Activated T-cell treated with anti-CD3 and anti-CD28 coated beads, Interleukin-2, amount 50 U/mL, for 4 hours (primary cell): ENCODE results near the gene C10orf105. TPM values are rescaled to one million over a fixed set of nuclear protein-coding genes. Genes with fewer than 3 reads are reported as not detected.

Experiments used
- ATAC-seq, 2 donors: fragments of 200-7000 bp; cut with Tn5 transposase; one replicate each; pipeline ENCODE4 v1.10.0; 2021
- DNase-seq: peaks from one replicate; pipeline ENCODE4 v3.0.0-alpha.2; 2020
- H3K27me3 Mint-ChIP-seq: one replicate; pipeline ENCODE4 v1.8.0; 2021; ENCODE audit warnings: low read depth, mixed read lengths
- H3K36me3 Mint-ChIP-seq: one replicate; pipeline ENCODE4 v1.8.0; 2022; ENCODE audit warnings: mixed read lengths; ENCODE audit not compliant: insufficient read depth
- H3K4me1 Mint-ChIP-seq: one replicate; pipeline ENCODE4 v1.8.0; 2021; ENCODE audit warnings: low read depth, mixed read lengths
- H3K4me3 Mint-ChIP-seq: one replicate; pipeline ENCODE4 v1.8.0; 2021; ENCODE audit warnings: mild to moderate bottlenecking, moderate library complexity, mixed read lengths
- H3K9me3 Mint-ChIP-seq: one replicate; pipeline ENCODE4 v1.8.0; 2021; ENCODE audit warnings: mixed read lengths
- total RNA-seq, 3 donors: library from RNA; stranded (reverse); gene quantifications; one replicate each; pipeline ENCODE4 v1.2.1, GENCODE V29; 2021

The C10orf105 gene
- total RNA-seq, 3 donors from 2014 or later, result 0.05 to 0.28 (median 0.18) TPM

- H3K4me1 Mint-ChIP-seq, result peaks cover 62% of the 10 kb centered on the region
- no peak for DNase-seq
- H3K9me3 Mint-ChIP-seq, result no peaks in the 10 kb centered on the region
- no peak for ATAC-seq
- no peaks in the 10 kb centered on the region for H3K36me3 Mint-ChIP-seq
- no peak overlapping the region for H3K4me3 Mint-ChIP-seq
- no peaks in the 10 kb centered on the region for H3K27me3 Mint-ChIP-seq
Observed at GRCh38 chr10:71721313-71721712, 1.7 kb upstream of the C10orf105 start.

GRCh38 chr10:71720288-71720687 is 710 bp upstream of the C10orf105 start:
- peaks cover 61% of the 10 kb centered on the region for H3K4me1 Mint-ChIP-seq
- H3K4me3 Mint-ChIP-seq, result no peak overlapping the region
- ATAC-seq, result no peak
- DNase-seq, result no peak
- H3K9me3 Mint-ChIP-seq, result no peaks in the 10 kb centered on the region
- H3K36me3 Mint-ChIP-seq, result no peaks in the 10 kb centered on the region
- no peaks in the 10 kb centered on the region for H3K27me3 Mint-ChIP-seq

GRCh38 chr10:71719042-71719441 is 536 bp downstream of the C10orf105 start:
- DNase-seq, result no peak
- no peaks in the 10 kb centered on the region for H3K36me3 Mint-ChIP-seq
- ATAC-seq, result no peak
- no peaks in the 10 kb centered on the region for H3K27me3 Mint-ChIP-seq
- peaks cover 62% of the 10 kb centered on the region for H3K4me1 Mint-ChIP-seq
- no peaks in the 10 kb centered on the region for H3K9me3 Mint-ChIP-seq
- no peak overlapping the region for H3K4me3 Mint-ChIP-seq

DNA sequence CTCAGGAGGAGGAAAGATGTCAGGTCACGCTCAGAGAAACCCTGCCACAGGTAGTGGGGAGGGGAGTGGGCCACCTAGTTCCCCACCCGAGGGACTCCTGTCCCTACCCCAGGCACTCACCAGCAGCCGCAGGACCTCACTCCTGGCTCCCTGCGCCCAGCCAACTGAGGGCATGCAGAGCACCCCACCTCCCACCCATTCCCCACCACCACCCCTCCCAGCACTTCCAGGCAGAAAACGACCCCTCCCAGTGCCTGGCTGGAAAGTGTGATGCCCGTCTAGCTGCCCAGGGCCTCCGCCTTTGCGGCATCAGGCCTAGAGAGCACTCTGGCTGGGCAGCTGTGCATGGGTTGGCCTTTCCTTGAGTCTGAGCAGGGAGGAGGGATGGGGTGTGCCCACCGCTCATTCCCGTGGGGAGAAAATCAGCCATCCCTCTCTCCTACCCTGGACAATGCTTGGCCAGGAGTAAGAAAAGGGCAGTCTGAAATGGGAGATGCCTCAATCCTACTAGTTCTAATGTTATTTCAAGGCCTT is 1.3 kb downstream of the C10orf105 start:
- Mint-ChIP-seq H3K36me3 (no peaks in the 10 kb centered on the region), H3K4me3 (no peak overlapping the region), H3K4me1 (peaks cover 62% of the 10 kb centered on the region), H3K9me3 (no peaks in the 10 kb centered on the region), H3K27me3 (no peaks in the 10 kb centered on the region)
- ATAC-seq (no peak), DNase-seq (no peak)

DNA sequence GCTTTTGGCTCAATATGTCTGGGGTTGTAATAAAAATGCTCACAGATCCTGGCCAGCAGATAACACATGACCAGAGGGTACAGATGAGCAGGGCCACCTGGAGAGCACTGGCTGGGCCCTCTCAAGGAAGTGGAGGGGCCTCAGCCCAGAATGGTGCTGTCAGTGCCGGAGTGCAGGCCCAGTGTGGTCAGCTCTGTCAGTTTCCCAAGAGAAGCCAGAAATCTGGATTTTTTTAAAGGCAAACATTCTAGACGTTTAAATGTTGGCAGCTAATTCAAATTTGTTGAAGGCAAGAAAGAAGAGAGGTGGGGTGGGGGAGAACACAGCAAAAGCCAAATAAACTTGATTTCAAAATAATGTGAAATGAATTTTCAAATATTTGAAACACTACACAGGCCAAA is 2.0 kb downstream of the C10orf105 start:
- no peaks in the 10 kb centered on the region for H3K36me3 Mint-ChIP-seq
- no peak for ATAC-seq
- peaks cover 62% of the 10 kb centered on the region for H3K4me1 Mint-ChIP-seq
- H3K4me3 Mint-ChIP-seq, result no peak overlapping the region
- no peak for DNase-seq
- no peaks in the 10 kb centered on the region for H3K9me3 Mint-ChIP-seq
- no peaks in the 10 kb centered on the region for H3K27me3 Mint-ChIP-seq

DNA sequence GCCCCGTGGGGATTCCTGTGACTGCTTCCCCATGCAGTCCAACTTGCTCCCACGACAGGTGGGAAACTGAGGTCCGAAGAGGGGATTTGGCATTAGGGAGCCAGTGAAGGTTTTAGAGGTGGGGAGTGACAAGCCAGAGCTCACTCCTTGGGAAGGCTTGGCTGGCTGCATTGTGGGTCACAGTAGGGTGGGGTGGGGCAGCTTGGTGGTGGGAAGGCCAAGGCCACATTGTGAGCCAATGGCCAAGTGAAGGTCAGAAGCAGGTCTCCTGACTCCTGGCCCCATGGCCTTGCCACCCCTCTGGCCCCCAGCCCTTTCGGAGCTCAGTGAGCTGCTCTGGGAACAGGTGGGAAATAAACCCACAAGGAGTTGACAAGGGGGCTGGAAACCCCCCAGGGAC is 2.5 kb downstream of the C10orf105 start:
- Mint-ChIP-seq H3K4me3 (no peak overlapping the region), H3K9me3 (no peaks in the 10 kb centered on the region), H3K27me3 (no peaks in the 10 kb centered on the region), H3K36me3 (no peaks in the 10 kb centered on the region), H3K4me1 (peaks cover 64% of the 10 kb centered on the region)
- ATAC-seq, result no peak
- no peak for DNase-seq

GRCh38 chr10:71716426-71716825 is 3.2 kb downstream of the C10orf105 start:
- ATAC-seq (no peak), DNase-seq (no peak)
- Mint-ChIP-seq H3K4me3 (peak overlapping the region; percentile 24), H3K36me3 (no peaks in the 10 kb centered on the region), H3K9me3 (no peaks in the 10 kb centered on the region), H3K27me3 (no peaks in the 10 kb centered on the region), H3K4me1 (peaks cover 64% of the 10 kb centered on the region)

DNA sequence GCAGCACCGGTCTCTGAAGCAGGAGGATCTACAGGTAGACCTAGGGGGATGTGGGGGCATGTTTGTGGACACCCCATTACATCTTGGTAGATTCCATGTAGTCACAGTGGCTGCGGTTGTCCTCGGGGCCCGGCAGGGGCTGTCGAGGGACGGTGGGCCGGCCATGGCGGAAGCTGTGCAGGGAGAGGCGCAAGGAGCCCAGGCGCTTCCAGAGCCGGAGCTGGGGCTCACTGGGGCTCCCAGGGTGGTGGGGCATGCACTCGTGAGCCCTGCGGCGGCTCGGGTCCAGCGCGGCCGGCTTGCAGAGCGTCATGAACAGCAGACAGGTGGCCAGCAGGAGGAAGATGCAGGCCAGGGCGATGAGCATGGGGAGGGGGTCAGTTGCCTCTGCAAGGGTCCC is 3.7 kb downstream of the C10orf105 start:
- Mint-ChIP-seq H3K4me3 (peak overlapping the region; percentile 16), H3K27me3 (no peaks in the 10 kb centered on the region), H3K9me3 (no peaks in the 10 kb centered on the region), H3K4me1 (peaks cover 63% of the 10 kb centered on the region), H3K36me3 (no peaks in the 10 kb centered on the region)
- DNase-seq (no peak), ATAC-seq (no peak)

- Mint-ChIP-seq H3K4me1 (peaks cover 59% of the 10 kb centered on the region), H3K27me3 (no peaks in the 10 kb centered on the region), H3K4me3 (peak overlapping the region; percentile 6), H3K36me3 (no peaks in the 10 kb centered on the region), H3K9me3 (no peaks in the 10 kb centered on the region)
- ATAC-seq (no peak), DNase-seq (no peak)
Observed at GRCh38 chr10:71715026-71715425, 4.6 kb downstream of the C10orf105 start.

DNA sequence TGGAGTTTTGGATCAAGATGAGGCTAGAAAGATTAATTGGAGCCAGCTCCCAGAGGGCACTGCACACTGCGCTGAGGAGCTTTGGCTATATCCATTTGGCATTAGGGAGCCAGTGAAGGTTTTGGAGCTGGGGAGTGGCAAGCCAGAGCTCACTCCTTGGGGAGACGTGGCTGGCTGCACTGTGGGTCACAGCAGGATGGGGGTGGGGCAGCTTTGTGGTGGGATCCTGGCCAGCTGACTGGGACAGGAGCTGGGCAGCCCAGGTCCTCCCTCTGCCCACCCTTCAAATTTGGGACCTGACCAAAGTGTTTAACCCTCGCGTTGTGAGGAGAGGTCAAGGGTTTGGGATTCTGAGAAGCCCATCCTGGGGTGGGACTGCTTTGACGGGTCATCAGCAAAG is 5.0 kb downstream of the C10orf105 start:
- DNase-seq (no peak), ATAC-seq (no peak)
- Mint-ChIP-seq H3K27me3 (no peaks in the 10 kb centered on the region), H3K9me3 (no peaks in the 10 kb centered on the region), H3K36me3 (no peaks in the 10 kb centered on the region), H3K4me1 (peaks cover 62% of the 10 kb centered on the region), H3K4me3 (peak overlapping the region; percentile 76)

- no peaks in the 10 kb centered on the region for H3K27me3 Mint-ChIP-seq
- H3K4me1 Mint-ChIP-seq, result peaks cover 66% of the 10 kb centered on the region
- H3K36me3 Mint-ChIP-seq, result no peaks in the 10 kb centered on the region
- no peak for ATAC-seq
- H3K9me3 Mint-ChIP-seq, result no peaks in the 10 kb centered on the region
- peak overlapping the region; percentile 76 for H3K4me3 Mint-ChIP-seq
- no peak for DNase-seq
Observed at GRCh38 chr10:71714031-71714410, 5.6 kb downstream of the C10orf105 start.

GRCh38 chr10:71713135-71714030 is 6.2 kb downstream of the C10orf105 start:
- DNase-seq, result no peak
- Mint-ChIP-seq H3K36me3 (no peaks in the 10 kb centered on the region), H3K9me3 (no peaks in the 10 kb centered on the region), H3K27me3 (no peaks in the 10 kb centered on the region), H3K4me3 (peak overlapping the region; percentile 76), H3K4me1 (peaks cover 68% of the 10 kb centered on the region)
- ATAC-seq, result peak; percentile 62 to 64

DNA sequence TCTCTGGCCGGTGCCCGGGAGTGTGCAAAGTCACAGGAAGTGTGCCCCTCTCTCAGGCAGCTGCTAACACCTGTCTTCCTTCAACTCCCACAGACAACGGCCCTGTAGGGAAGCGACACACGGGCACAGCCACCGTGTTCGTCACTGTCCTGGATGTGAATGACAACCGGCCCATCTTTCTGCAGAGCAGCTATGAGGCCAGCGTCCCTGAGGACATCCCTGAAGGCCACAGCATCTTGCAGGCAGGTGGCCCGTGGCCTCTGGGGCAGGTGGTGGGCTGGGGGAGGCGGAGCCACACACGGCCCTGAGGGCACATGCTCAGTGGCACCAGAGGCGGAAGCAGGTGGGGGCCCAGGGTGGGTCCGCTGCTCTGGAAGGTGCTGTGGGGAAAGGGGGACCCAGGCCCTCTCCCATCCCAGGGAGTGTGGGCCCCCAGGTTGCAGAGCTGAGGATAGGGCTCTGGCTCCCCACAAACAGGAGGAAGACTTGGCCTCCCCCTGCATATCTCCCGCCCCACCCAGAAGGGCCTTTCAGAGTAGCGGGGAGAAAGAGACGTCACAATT is 6.9 kb downstream of the C10orf105 start:
- Mint-ChIP-seq H3K4me3 (peak overlapping the region; percentile 76), H3K4me1 (peaks cover 74% of the 10 kb centered on the region), H3K27me3 (no peaks in the 10 kb centered on the region), H3K36me3 (no peaks in the 10 kb centered on the region), H3K9me3 (no peaks in the 10 kb centered on the region)
- DNase-seq (no peak), ATAC-seq (peak; percentile 42 to 46)

- Mint-ChIP-seq H3K4me1 (peaks cover 73% of the 10 kb centered on the region), H3K36me3 (no peaks in the 10 kb centered on the region), H3K4me3 (peak overlapping the region; percentile 11), H3K9me3 (no peaks in the 10 kb centered on the region), H3K27me3 (no peaks in the 10 kb centered on the region)
- ATAC-seq, result no peak
- no peak for DNase-seq
Observed at GRCh38 chr10:71712170-71712569, 7.4 kb downstream of the C10orf105 start.
